IgD-negative memory B cell (primary cell): ENCODE measurements around the gene INAFM1. TPM values are rescaled to one million over a fixed set of nuclear protein-coding genes. Genes with fewer than 3 reads are reported as not detected.

Experiments used
- H3K27ac Mint-ChIP-seq, 3 donors: one replicate each; pipeline ENCODE4 v1.8.0; 2020 to 2022; ENCODE audit warnings: mild to moderate bottlenecking in 3 of 3, mixed read lengths in 3 of 3, moderate library complexity in 1 of 3
- H3K27me3 Mint-ChIP-seq: one replicate; pipeline ENCODE4 v1.8.0; 2021; ENCODE audit warnings: mixed read lengths
- H3K36me3 Mint-ChIP-seq: one replicate; pipeline ENCODE4 v1.8.0; 2020; ENCODE audit warnings: mild to moderate bottlenecking, mixed read lengths
- H3K4me1 Mint-ChIP-seq, 3 donors: one replicate each; pipeline ENCODE4 v1.8.0; 2020 to 2022; ENCODE audit warnings: mixed read lengths in 3 of 3, mild to moderate bottlenecking in 1 of 3
- H3K4me3 Mint-ChIP-seq, 4 donors: one replicate each; pipeline ENCODE4 v1.8.0; 2020 to 2022; ENCODE audit warnings: mild to moderate bottlenecking in 4 of 4, mixed read lengths in 4 of 4, moderate library complexity in 3 of 4
- H3K9me3 Mint-ChIP-seq, 3 donors: one replicate each; pipeline ENCODE4 v1.8.0; 2020 to 2021; ENCODE audit warnings: mixed read lengths in 3 of 3, mild to moderate bottlenecking in 1 of 3
- polyA plus RNA-seq: library from polyadenylated mRNA; unstranded; fragments of 300-500 nt; fragmentation: Illumina TruSeq; gene quantifications from one replicate; pipeline ENCODE4 v1.2.3, GENCODE V29; 2021

The INAFM1 gene
- polyA plus RNA-seq, 1 donor from 2014 or later, result 2.3 TPM

DNA sequence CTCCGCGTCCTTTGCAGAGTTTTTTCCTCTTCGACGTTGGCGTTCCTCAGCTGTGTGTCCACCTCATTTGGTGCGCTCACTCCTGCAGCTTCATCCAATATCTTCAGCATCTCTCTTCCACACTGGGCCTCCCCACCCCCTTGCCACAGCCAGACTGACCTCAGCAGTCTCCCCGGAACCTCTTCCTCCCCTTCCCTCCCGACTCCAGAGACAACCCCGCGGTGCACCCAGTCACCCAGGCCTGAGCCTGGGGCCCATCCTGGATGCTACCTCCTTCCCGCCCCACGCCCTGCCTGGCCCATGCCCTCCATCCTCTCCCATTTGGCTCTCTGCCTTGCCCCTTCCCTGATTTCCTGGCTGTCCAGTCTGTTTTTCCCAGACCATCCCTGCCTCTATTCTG, 49.2 kb downstream of the INAFM1 start:
- Mint-ChIP-seq H3K9me3 (no peaks in the 10 kb centered on the region), H3K4me1 (no peaks in the 10 kb centered on the region), H3K27ac (no peak overlapping the region), H3K36me3 (no peaks in the 10 kb centered on the region), H3K27me3 (peaks cover 15% of the 10 kb centered on the region), H3K4me3 (peak overlapping the region in 1 of 4 donors; percentile 46)

DNA sequence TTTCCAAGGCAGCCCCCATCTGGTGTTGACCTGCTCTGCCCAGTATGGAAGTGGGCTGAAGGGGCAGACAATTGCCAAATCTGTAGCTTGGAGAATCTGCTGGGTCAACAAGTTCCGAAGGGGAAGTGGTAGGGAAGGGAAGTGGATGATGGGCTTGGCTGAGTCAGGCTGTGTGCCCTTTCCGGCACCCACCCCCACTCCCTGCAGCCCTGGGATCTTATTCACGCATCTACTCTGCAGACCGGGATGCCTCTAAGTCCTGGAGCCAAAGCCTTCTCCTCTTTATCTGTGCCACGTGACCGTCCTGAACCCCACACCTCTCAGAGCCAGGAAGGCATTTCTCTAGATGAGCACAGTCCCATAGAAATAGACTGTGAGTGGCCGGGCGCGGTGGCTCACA, 49.8 kb downstream of the INAFM1 start:
- peaks cover 15% of the 10 kb centered on the region for H3K27me3 Mint-ChIP-seq
- no peak overlapping the region for H3K27ac Mint-ChIP-seq
- H3K4me1 Mint-ChIP-seq, result no peaks in the 10 kb centered on the region
- no peak overlapping the region for H3K4me3 Mint-ChIP-seq
- no peaks in the 10 kb centered on the region for H3K9me3 Mint-ChIP-seq
- H3K36me3 Mint-ChIP-seq, result no peaks in the 10 kb centered on the region

Other genes starting within 250 kb of the INAFM1 start
- 144 TPM for gene TMEM160, start 226.3 kb upstream of the INAFM1 start, polyA plus RNA-seq
- 3.5 TPM for gene ZC3H4, start 161.1 kb upstream of the INAFM1 start, polyA plus RNA-seq
- 77.7 TPM for gene SAE1, start 144.1 kb upstream of the INAFM1 start, polyA plus RNA-seq
- 5.1 TPM for gene BBC3, start 43.7 kb upstream of the INAFM1 start, polyA plus RNA-seq
- 16.0 TPM for gene CCDC9, start 18.4 kb upstream of the INAFM1 start, polyA plus RNA-seq
- 0.30 TPM for gene C5AR1, start 35.0 kb downstream of the INAFM1 start, polyA plus RNA-seq
- 0.06 TPM for gene C5AR2, start 57.3 kb downstream of the INAFM1 start, polyA plus RNA-seq
- 13.3 TPM for gene DHX34, start 74.4 kb downstream of the INAFM1 start, polyA plus RNA-seq
- gene MEIS3, start 144.6 kb downstream of the INAFM1 start, polyA plus RNA-seq, result not detected
- gene SLC8A2, start 197.0 kb downstream of the INAFM1 start, polyA plus RNA-seq, result not detected
- gene KPTN, start 209.3 kb downstream of the INAFM1 start, polyA plus RNA-seq, result 6.5 TPM
- 95.3 TPM for gene NAPA, start 240.2 kb downstream of the INAFM1 start, polyA plus RNA-seq